Measurements from ENCODE around the gene PRRT1. TPM values are rescaled to one million over a fixed set of nuclear protein-coding genes. Genes with fewer than 3 reads are reported as not detected.

Gene PRRT1
- total RNA-seq, 2 donors from 2014 or later = 0.72 to 0.90 TPM

GRCh38 chr6:32181148-32181702 is 29.5 kb upstream of the PRRT1 start:
- Histone ChIP-seq H3K9me3 (no peaks in the 10 kb centered on the region), H3K9ac (ENCODE audit: low read depth in 2 of 2, low read length in 2 of 2) (no peak overlapping the region), H3K4me3 (no peak overlapping the region), H3K4me1 (peaks cover 11% of the 10 kb centered on the region), H3K36me3 (peaks cover 4% of the 10 kb centered on the region), H3K27me3 (no peaks in the 10 kb centered on the region), H3K27ac (no peak overlapping the region)
- intact Hi-C loops (cut with DNase I) = no loop called here
- DNase-seq = no peak
- TF ChIP-seq CTCF (IDR thresholded peaks at IDR 0.05) = no peak

DNA sequence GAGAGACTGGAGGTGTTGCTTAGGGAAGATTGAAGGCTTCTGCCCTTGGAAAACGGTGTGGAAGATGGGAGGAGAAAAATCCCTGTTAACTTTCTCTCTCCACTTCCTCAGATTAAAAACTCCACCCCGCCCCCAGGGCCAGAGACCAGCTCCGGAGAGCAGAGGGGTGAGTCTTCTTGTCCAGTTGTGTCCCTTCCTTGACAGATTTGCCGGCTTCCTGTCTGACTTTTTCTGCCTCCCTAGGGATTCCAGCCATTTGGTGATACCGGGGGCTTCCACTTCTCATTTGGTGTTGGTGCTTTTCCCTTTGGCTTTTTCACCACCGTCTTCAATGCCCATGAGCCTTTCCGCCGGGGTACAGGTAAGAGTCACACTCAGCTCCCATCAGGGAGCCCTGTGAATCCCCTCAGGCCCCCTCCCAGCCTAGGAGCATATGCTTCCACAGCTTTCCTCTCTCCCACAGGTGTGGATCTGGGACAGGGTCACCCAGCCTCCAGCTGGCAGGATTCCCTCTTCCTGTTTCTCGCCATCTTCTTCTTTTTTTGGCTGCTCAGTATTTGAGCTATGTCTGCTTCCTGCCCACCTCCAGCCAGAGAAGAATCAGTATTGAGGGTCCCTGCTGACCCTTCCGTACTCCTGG is 28.1 kb upstream of the PRRT1 start:
- no peak overlapping the region for H3K4me3 ChIP-seq
- TF ChIP-seq CTCF (IDR thresholded peaks at IDR 0.05) = no peak
- H3K27ac ChIP-seq = no peak overlapping the region
- no peaks in the 10 kb centered on the region for H3K9me3 ChIP-seq
- no peaks in the 10 kb centered on the region for H3K27me3 ChIP-seq
- peaks cover 4% of the 10 kb centered on the region for H3K36me3 ChIP-seq
- H3K4me1 ChIP-seq = peaks cover 16% of the 10 kb centered on the region
- intact Hi-C loops (cut with DNase I) = no loop called here
- DNase-seq = no peak
- H3K9ac ChIP-seq (ENCODE audit: low read depth in 2 of 2, low read length in 2 of 2) = no peak overlapping the region

GRCh38 chr6:32178547-32179440 is 27.1 kb upstream of the PRRT1 start:
- no peak for DNase-seq
- peak overlapping the region; percentile 90 for H3K9ac ChIP-seq (ENCODE audit: low read depth in 2 of 2, low read length in 2 of 2)
- TF ChIP-seq CTCF (IDR thresholded peaks at IDR 0.05) = no peak
- H3K36me3 ChIP-seq = peaks cover 4% of the 10 kb centered on the region
- no peaks in the 10 kb centered on the region for H3K9me3 ChIP-seq
- H3K4me1 ChIP-seq = peaks cover 19% of the 10 kb centered on the region
- no peaks in the 10 kb centered on the region for H3K27me3 ChIP-seq
- H3K4me3 ChIP-seq = peak overlapping the region; percentile 77
- peak overlapping the region; percentile 94 for H3K27ac ChIP-seq
- intact Hi-C loops (cut with DNase I) = no loop called here

DNA sequence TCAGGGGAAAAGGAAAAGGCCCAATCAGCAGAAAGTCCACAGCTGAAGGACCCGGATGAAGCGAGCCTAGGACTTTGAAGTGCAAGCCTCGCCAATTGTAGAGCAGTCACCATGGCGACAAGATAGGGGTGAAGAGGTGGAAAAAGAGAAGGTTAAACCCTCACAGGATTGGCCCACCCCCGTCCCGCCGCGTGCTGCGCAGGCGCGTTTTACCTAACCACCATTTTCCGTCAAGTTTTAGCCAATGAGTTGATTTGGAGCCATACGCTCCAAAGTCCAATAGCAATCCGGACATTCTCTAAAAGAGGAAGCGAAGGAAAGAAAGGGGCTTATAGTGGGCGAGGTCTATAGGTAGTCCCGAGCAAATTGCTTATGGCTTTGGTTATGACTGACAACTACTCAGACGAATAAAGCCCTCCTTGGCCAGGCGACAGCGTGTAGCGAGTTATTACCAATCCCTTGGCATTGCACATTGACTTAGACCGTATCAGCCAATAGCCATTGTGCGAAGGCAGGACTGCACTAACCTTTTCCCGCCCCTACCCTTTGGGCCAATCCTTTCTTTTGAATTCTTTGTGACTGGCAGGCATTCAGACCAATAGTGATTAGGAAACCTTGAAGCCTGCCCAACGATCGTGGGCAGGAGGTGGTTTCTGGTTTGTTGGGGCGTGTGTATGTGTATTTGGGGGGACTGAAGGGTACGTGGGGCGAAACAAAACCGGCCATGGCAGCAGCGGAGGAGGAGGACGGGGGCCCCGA is 26.2 kb upstream of the PRRT1 start, which contains the start of gene RNF5:
Gene RNF5, plus strand, starts transcription at position 618 of the 759 bp plus-strand sequence. Its CDS starts 107 bp downstream, at position 725.
- Histone ChIP-seq H3K9ac (ENCODE audit: low read depth in 2 of 2, low read length in 2 of 2) (peak within 1 kb of the TSS; percentile 90), H3K9me3 (no peaks in the 10 kb centered on the region), H3K4me3 (peak within 1 kb of the TSS; percentile 77), H3K36me3 (peaks cover 4% of the 10 kb centered on the region), H3K4me1 (peaks cover 19% of the 10 kb centered on the region), H3K27ac (peak within 1 kb of the TSS; percentile 94), H3K27me3 (no peaks in the 10 kb centered on the region)
- intact Hi-C loops (cut with DNase I) = no loop called here
- DNase-seq = peak; percentile 99
- TF ChIP-seq CTCF (IDR thresholded peaks at IDR 0.05) = no peak

Data from colonic mucosa (tissue), 4 donors.